A549 (cell line): ENCODE data around the gene TGFB1. TPM values are rescaled to one million over a fixed set of nuclear protein-coding genes. Genes with fewer than 3 reads are reported as not detected.

Experiments used
- ATAC-seq, 2 experiments: fragments of 200-7000 bp in 1 of 2; fragments of >200 bp in 1 of 2; cut with Nextera tagmentation in 1 of 2; cut with Tn5 transposase in 1 of 2; 3 replicates each; pipeline versions ENCODE4 v1.8.0 to v1.9.1; 2018 to 2020; ENCODE audit warnings: mild to moderate bottlenecking in 1 of 2, moderate library complexity in 1 of 2
- CTCF ChIA-PET: fragments of 300-600 bp; sonication (Branson Sonifier 250); formaldehyde crosslinking; extraction: SDS; loops from one replicate; lab custom pipeline; 2021; ENCODE audit warnings: antibody characterized with exemption, inconsistent platforms; lab: Yijun Ruan, JAX
- POLR2A ChIA-PET: fragments of 350-600 bp; formaldehyde crosslinking; extraction: SDS; loops from one replicate; lab custom pipeline; 2021; ENCODE audit warnings: antibody characterized with exemption, inconsistent platforms; lab: Yijun Ruan, JAX
- DNase-seq, 2 experiments: peaks; one replicate each; pipeline versions ENCODE4 v3.0.0 to v3.0.0-alpha.2; 2011 to 2016; ENCODE audit warnings: low read depth in 1 of 2, low spot score in 1 of 2
- FAIRE-seq: peaks from 2 replicates; lab custom pipeline; 2011; peaks lifted over from hg19 to GRCh38; lab: Jason Lieb, UNC
- H3K27ac ChIP-seq, 2 experiments: fragments of >200 bp; sonication (Bioruptor Twin); formaldehyde crosslinking; 3 replicates each; pipeline ENCODE4 v1.5.1; 2016 to 2017
- H3K4me1 ChIP-seq: fragments of >200 bp; sonication (Bioruptor Twin); formaldehyde crosslinking; 3 replicates; pipeline ENCODE4 v1.6.1; 2016
- H3K4me2 ChIP-seq: fragments of >200 bp; sonication (Bioruptor Twin); formaldehyde crosslinking; 3 replicates; pipeline ENCODE4 v1.6.1; 2016
- H3K4me3 ChIP-seq: fragments of >200 bp; sonication (Bioruptor Twin); formaldehyde crosslinking; 3 replicates; pipeline ENCODE4 v1.5.1; 2016
- H3K9me3 ChIP-seq: fragments of >200 bp; sonication (Bioruptor Twin); formaldehyde crosslinking; 3 replicates; pipeline ENCODE4 v1.6.1; 2016
- CHD2 ChIP-seq: fragments of 150-350 bp; IDR thresholded peaks from 2 replicates; pipeline ENCODE4 v1.6.1; 2014; ENCODE audit warnings: low read length; ENCODE audit not compliant: partially characterized antibody
- CHD4 ChIP-seq: fragments of 200-600 bp; sonication (generic); IDR thresholded peaks from 2 replicates; pipeline ENCODE4 v1.6.1; 2016; ENCODE audit warnings: antibody characterized with exemption, mild to moderate bottlenecking, borderline replicate concordance
- EHF ChIP-seq: fragments of 250-450 bp; sonication (Bioruptor Pico); IDR thresholded peaks from 2 replicates; pipeline ENCODE4 v1.5.0; 2020; ENCODE audit warnings: mild to moderate bottlenecking
- FOSL2 ChIP-seq, 2 experiments: fragments of 450-650 bp in 1 of 2; fragments of >200 bp in 1 of 2; sonication (Bioruptor Twin) in 1 of 2; formaldehyde crosslinking; IDR thresholded peaks; 2 replicates each; pipeline versions ENCODE4 v1.5.0 to v1.6.1; 2016 to 2020; ENCODE audit warnings: mild to moderate bottlenecking in 1 of 2, moderate library complexity in 1 of 2
- FOXS1 ChIP-seq: fragments of 250-450 bp; sonication (Bioruptor Pico); IDR thresholded peaks from 2 replicates; pipeline ENCODE4 v1.5.0; 2020; ENCODE audit warnings: mild to moderate bottlenecking, moderate library complexity
- GATA3 ChIP-seq: IDR thresholded peaks from 2 replicates; pipeline ENCODE4 v1.6.1; 2012; ENCODE audit warnings: borderline replicate concordance
- HDAC2 ChIP-seq: fragments of 200-600 bp; sonication (generic); IDR thresholded peaks from 2 replicates; pipeline ENCODE4 v1.6.1; 2016
- JUN ChIP-seq, 2 experiments: fragments of >200 bp; sonication (Bioruptor Twin); formaldehyde crosslinking; IDR thresholded peaks; 2 replicates in 1 of 2; 3 replicates in 1 of 2; pipeline ENCODE4 v1.6.1; 2016 to 2017
- MAFK ChIP-seq: fragments of 450-650 bp; IDR thresholded peaks from 2 replicates; pipeline ENCODE4 v1.6.1; 2014; ENCODE audit not compliant: partially characterized antibody
- NR3C1 ChIP-seq: fragments of >200 bp; sonication (Bioruptor Twin); formaldehyde crosslinking; IDR thresholded peaks from 3 replicates; pipeline ENCODE4 v1.6.1; 2017
- POLR2A ChIP-seq: IDR thresholded peaks from 2 replicates; pipeline ENCODE4 v1.6.1; 2012; ENCODE audit warnings: mild to moderate bottlenecking, low read length
- REST ChIP-seq: fragments of 200-600 bp; sonication (generic); IDR thresholded peaks from 2 replicates; pipeline ENCODE4 v1.6.1; 2016; ENCODE audit warnings: antibody characterized with exemption, mild to moderate bottlenecking, moderate library complexity
- RNF2 ChIP-seq: fragments of 200-600 bp; sonication (generic); IDR thresholded peaks from 2 replicates; pipeline ENCODE4 v1.6.1; 2016; ENCODE audit warnings: low read depth, mild to moderate bottlenecking, antibody characterized with exemption, moderate library complexity, borderline replicate concordance
- TP53 ChIP-seq: fragments of 250-450 bp; sonication (Bioruptor Pico); IDR thresholded peaks from 2 replicates; pipeline ENCODE4 v1.5.0; 2021; ENCODE audit warnings: mild to moderate bottlenecking, moderate library complexity
- ZFP36 ChIP-seq: fragments of 450-650 bp; IDR thresholded peaks from 2 replicates; pipeline ENCODE4 v1.6.1; 2014; ENCODE audit warnings: borderline replicate concordance; ENCODE audit not compliant: partially characterized antibody
- WGBS: methylation state at CpG from one replicate; pipeline ENCODE4 v1.1.6; 2017; ENCODE audit errors: missing lambda C conversion rate; 5-methylcytosine and 5-hydroxymethylcytosine counted together
- polyA plus RNA-seq, 4 experiments: library from polyadenylated mRNA; depleted of rRNA in 3 of 4; stranded (reverse); fragments of >200 nt; fragmentation: RNase III in 1 of 4; extraction: RNeasy Plus Mini Kit Qiagen cat#74134 plus additional on column Dnase treatment in 1 of 4; gene quantifications; 2 replicates in 3 of 4; 3 replicates in 1 of 4; pipeline ENCODE4 v1.2.3, GENCODE V29; 2011 to 2017
- TF ChIP-seq, protein P1 (sequence below): fragments of >200 bp; sonication (Bioruptor Twin); formaldehyde crosslinking; IDR thresholded peaks from 2 replicates; pipeline ENCODE4 v1.6.1; 2016
- TF ChIP-seq, protein P2 (sequence below): IDR thresholded peaks from 2 replicates; pipeline ENCODE4 v1.6.1; 2012; ENCODE audit warnings: low read depth, borderline replicate concordance

Gene TGFB1
- polyA plus RNA-seq, 2 of the 4 experiments (the other 2 are of a cell fraction), result 6.0 to 83.2 TPM

DNA sequence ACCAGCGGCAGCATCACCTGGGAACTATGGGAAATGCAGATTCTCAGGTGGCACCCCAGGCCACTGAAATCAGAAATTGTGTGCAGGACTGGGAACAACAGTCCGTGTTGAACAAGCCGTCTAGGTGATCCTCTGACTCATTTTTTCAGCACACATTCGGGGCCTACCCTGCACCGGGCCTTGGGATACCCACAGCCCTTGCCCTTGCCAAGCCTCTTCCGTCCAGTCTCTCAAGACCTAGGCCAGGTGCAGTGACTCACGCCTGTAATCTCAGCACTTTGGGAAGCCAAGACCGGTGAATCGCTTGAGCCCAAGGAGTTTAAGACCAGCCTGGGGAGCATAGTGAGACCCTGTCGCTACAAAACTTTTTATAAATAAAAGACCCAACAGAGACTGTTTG lies 18.3 kb downstream of the TGFB1 start:
- Histone ChIP-seq H3K4me1 (peaks cover 9% of the 10 kb centered on the region), H3K4me2 (no peak overlapping the region), H3K27ac (no peak overlapping the region), H3K9me3 (no peaks in the 10 kb centered on the region), H3K4me3 (no peak overlapping the region)
- FAIRE-seq (no peak), DNase-seq (no peak), ATAC-seq (no peak)
- ChIA-PET POLR2A (no interaction called here), CTCF (interaction anchor here (0.6 to 23.9 kb wide), 7 partner anchors 8 to 120 kb away, joined by 3 to 295 read pairs (median 8); partner anchors contain the start of genes B9D2 and TGFB1)
- WGBS, result 87% methylated on average over 10 of the region's 10 CpGs
- no peak for TF ChIP-seq POLR2A
- TF ChIP-seq, protein P1, sequence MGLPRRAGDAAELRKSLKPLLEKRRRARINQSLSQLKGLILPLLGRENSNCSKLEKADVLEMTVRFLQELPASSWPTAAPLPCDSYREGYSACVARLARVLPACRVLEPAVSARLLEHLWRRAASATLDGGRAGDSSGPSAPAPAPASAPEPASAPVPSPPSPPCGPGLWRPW, result no peak
- no peak for TF ChIP-seq RNF2
- TF ChIP-seq MAFK, result no peak
- TF ChIP-seq ZFP36, result no peak
- no peak for TF ChIP-seq FOXS1
- TF ChIP-seq REST, result no peak
- TF ChIP-seq, protein P2, sequence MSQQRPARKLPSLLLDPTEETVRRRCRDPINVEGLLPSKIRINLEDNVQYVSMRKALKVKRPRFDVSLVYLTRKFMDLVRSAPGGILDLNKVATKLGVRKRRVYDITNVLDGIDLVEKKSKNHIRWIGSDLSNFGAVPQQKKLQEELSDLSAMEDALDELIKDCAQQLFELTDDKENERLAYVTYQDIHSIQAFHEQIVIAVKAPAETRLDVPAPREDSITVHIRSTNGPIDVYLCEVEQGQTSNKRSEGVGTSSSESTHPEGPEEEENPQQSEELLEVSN, result no peak
- no peak for TF ChIP-seq NR3C1

GRCh38 chr19:41334793-41335192 lies 18.9 kb downstream of the TGFB1 start:
- H3K27ac ChIP-seq, result no peak overlapping the region
- ATAC-seq (no peak), DNase-seq (no peak)

DNA sequence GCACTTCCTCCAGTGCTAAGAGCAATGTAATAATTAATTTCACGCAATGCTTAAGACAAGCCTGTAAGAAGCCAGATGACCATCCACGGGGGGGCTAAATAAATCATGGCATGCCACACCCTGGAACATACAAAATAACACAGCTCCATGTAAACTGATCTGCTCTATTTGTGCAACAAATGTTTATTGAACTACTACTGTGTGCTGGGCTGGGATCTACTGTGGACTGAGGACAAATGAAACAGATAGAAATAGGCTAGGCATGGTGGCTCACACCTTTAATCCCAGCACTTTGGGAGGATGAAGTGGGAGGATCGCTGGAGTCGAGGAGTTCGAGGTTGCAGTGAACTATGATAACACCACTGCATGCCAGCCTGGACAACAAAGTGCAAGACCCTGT lies 21.3 kb downstream of the TGFB1 start:
- no peaks in the 10 kb centered on the region for H3K9me3 ChIP-seq
- ATAC-seq, result no peak
- TF ChIP-seq HDAC2 (no peak), CHD4 (no peak), FOSL2 (IDR thresholded peaks at IDR 0.05) (no peak), FOSL2 (CRISPR knock-in tag; IDR thresholded peaks at IDR 0.05) (no peak)
- TF ChIP-seq, all 56 proteins: peak for 0
- Histone ChIP-seq H3K4me3 (no peak overlapping the region), H3K4me2 (no peak overlapping the region), H3K27ac (no peak overlapping the region), H3K4me1 (peaks cover 16% of the 10 kb centered on the region)
- ChIA-PET CTCF (interaction anchor here (1.1 to 23.9 kb wide), 6 partner anchors 10 to 128 kb away, joined by 3 to 295 read pairs (median 18); partner anchors contain the start of gene TGFB1), POLR2A (no interaction called here)
- 84% methylated on average over 5 of the region's 5 CpGs for WGBS
- FAIRE-seq (peak; percentile 79), DNase-seq (no peak)

More at GRCh38 chr19:41334793-41335192, 18.9 kb downstream of the TGFB1 start:
- ChIA-PET POLR2A (no interaction called here), CTCF (interaction anchor here (1.2 to 23.9 kb wide), 7 partner anchors 13 to 62 kb away, joined by 3 to 295 read pairs (median 8); partner anchors contain the start of genes B9D2 and TGFB1)
- Histone ChIP-seq H3K9me3 (no peaks in the 10 kb centered on the region), H3K4me1 (peaks cover 2% of the 10 kb centered on the region; the same call in 2 of the 3 replicates), H3K4me2 (no peak overlapping the region), H3K4me3 (no peak overlapping the region)
- no peak for FAIRE-seq
- TF ChIP-seq JUN (IDR thresholded peaks at IDR 0.05) (0 out of 5 replicates have a peak, but pooled peaks of 1 of the 2 experiments have one; percentile 11), GATA3 (no peak), CHD2 (no peak), TP53 (CRISPR knock-in tag) (no peak), EHF (CRISPR knock-in tag) (no peak)
- WGBS, result 93% methylated on average over 5 of the region's 5 CpGs
